SH-SY5Y (cell line): ENCODE measurements around the gene ERGIC2.

Source experiments
- GATA2 ChIP-seq: IDR thresholded peaks from 2 replicates; pipeline ENCODE4 v1.6.1; 2011; ENCODE audit warnings: mild to moderate bottlenecking, low read depth, low read length
- GATA3 ChIP-seq: IDR thresholded peaks from 2 replicates; pipeline ENCODE4 v1.6.1; 2011; ENCODE audit warnings: low read depth, mild to moderate bottlenecking, low read length, moderate library complexity

- TF ChIP-seq GATA2 (no peak), GATA3 (no peak)
These were observed 63.2 kb downstream of the ERGIC2 start for GRCh38 chr12:29317556-29318363.
